Retinal pigment epithelial cell (primary cell): ENCODE measurements around the gene SH2B3.

ENCODE experiments used
- DNase-seq: peaks from one replicate; pipeline ENCODE4 v3.0.0-alpha.2; 2010; ENCODE audit warnings: low read depth
- H3K4me3 ChIP-seq: 2 replicates; pipeline ENCODE4 v1.5.1; 2011; ENCODE audit warnings: mild to moderate bottlenecking, low read length, control low read depth, moderate library complexity
- TF ChIP-seq, protein P1 (sequence below): conservative IDR thresholded peaks from 2 replicates; pipeline ENCODE4 v1.5.1; 2011; ENCODE audit warnings: low read depth, low read length, control low read depth, inconsistent platforms

SH2B3 gene

DNA sequence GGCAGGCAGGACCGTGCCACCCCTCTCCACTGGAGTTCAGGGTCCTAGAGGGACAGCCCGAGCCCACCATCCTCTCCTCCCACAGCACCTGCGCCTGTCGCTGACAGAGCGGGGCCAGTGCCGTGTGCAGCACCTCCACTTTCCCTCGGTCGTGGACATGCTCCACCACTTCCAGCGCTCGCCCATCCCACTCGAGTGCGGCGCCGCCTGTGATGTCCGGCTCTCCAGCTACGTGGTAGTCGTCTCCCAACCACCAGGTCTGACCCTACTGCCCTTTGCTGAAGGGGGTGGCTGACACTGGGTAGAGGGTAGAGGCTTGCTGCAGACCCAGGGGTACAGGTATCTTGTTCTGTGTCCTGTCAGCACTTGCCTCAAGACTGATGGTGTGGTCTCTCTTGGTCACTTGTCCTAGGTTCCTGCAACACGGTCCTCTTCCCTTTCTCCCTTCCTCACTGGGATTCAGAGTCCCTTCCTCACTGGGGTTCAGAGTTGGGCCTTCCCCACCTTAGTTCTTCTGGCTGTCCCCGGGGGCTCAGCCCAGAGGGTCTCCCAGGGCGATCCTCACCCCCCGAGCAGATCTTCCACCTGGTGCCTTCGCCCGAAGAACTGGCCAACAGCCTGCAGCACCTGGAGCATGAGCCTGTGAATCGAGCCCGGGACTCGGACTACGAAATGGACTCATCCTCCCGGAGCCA is 42.0 kb downstream of the SH2B3 start:
- TF ChIP-seq, protein P1, sequence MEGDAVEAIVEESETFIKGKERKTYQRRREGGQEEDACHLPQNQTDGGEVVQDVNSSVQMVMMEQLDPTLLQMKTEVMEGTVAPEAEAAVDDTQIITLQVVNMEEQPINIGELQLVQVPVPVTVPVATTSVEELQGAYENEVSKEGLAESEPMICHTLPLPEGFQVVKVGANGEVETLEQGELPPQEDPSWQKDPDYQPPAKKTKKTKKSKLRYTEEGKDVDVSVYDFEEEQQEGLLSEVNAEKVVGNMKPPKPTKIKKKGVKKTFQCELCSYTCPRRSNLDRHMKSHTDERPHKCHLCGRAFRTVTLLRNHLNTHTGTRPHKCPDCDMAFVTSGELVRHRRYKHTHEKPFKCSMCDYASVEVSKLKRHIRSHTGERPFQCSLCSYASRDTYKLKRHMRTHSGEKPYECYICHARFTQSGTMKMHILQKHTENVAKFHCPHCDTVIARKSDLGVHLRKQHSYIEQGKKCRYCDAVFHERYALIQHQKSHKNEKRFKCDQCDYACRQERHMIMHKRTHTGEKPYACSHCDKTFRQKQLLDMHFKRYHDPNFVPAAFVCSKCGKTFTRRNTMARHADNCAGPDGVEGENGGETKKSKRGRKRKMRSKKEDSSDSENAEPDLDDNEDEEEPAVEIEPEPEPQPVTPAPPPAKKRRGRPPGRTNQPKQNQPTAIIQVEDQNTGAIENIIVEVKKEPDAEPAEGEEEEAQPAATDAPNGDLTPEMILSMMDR: no peak
- H3K4me3 ChIP-seq: no peak overlapping the region
- no peak for DNase-seq

DNA sequence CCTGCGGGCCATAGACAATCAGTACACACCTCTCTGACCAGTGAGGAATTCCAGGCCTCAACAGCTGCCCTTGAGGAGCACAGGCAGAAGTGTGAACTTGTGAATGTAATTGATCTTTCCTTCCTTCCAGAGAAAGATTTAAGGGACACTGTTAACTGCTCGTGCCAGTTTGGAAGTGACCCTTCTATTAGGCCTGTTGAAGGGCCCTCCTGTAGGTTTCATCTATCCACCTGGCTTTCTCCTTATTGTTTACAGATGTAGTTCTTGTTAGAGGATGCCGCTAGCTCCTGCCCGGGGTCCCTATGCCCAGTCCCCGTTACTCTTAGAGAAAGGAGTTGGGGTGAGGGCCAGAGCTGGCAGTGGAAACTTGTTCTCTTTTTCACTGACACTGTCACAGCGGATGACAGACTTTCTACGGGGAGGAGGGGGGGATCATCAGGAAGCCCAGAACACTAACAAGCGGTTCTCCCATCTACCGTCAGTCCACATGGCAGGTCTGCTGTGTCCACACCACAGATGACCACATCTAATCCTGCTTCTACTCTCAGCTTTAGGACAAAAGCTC is 42.6 kb downstream of the SH2B3 start:
- no peak overlapping the region for H3K4me3 ChIP-seq
- TF ChIP-seq, protein P1: no peak
- no peak for DNase-seq

DNA sequence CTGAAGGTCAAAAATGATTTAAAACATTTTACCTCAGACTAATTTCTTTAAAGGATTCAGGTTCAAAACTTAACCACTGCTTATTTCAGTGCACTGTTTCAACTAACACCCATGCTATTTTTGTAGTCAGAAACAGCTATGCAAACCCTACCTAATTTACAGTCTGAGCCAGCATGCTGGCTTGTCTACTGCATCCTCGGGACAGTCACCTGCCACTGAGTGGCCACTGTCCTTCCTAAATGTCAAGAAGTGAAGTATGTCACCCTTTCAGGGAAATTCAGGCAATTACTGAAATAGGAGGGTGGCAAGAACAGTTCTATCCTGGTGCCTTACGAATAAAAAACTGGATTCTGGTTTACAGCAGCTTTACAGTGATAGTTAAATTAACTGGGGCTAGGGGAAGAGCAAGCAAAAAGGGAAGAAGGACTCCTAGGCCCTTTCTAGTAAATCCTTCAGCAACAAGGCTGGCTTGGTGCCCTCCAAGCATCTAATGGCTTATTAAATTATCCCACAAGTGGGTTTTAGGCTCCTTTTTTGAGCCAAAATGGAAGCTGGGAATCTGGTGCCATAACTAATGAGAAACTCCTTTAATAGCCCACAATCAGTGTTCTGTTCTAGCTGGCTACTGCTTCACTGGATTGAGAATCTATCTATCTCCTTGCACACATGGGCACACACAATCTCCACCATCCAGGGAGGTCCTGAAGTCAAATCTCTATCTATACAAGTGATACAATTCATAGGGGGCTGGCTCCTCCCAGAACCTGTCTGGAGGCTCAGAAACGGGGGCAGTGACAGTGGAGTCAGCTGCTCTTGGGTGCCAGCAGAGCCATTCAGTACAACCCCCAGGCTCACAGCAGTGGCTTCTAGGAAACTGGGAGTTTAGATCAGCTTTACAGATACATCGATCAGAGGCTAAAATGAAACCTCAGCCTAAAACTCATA is 43.4 kb downstream of the SH2B3 start:
- no peak overlapping the region for H3K4me3 ChIP-seq
- TF ChIP-seq, protein P1: no peak
- DNase-seq: no peak

DNA sequence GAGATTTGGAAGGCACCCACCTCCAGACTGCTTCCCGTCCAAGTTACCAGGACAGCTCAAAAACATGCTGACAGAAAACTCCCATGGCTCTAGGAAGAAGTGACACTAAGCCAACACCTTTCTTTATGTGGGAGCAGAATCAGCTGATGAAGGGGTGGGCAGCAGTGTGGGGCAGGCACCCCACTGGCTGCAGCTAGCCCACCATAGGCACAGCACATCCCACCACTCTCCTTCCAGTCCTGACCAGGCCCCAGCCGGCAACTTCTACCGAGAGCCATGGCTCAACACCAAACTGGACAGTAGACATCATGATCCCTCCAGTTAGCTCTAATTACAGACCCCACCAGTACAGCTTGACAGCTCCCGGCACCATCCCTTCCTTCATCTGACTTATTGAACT is 45.0 kb downstream of the SH2B3 start:
- TF ChIP-seq, protein P1: no peak
- no peak for DNase-seq
- no peak overlapping the region for H3K4me3 ChIP-seq

DNA sequence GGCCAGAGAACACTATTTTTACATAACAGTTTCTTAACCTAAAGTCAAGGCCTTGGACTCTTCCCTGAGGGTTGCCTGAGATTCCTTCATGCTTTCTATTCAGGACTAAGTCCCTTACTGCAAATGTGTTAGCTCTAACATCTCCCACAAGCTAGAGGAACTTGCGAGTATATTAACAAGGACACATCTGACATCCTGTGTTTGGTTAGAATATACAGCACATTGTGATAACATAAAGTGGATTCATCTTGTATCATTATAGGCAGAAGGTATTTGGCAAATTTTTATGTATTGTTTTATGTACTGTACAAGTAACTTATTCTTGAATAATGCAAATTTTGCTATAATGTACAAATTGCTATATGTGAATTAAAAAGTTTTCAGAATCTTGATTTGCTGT is 45.5 kb downstream of the SH2B3 start:
- DNase-seq: no peak
- TF ChIP-seq, protein P1: no peak
- no peak overlapping the region for H3K4me3 ChIP-seq

DNA sequence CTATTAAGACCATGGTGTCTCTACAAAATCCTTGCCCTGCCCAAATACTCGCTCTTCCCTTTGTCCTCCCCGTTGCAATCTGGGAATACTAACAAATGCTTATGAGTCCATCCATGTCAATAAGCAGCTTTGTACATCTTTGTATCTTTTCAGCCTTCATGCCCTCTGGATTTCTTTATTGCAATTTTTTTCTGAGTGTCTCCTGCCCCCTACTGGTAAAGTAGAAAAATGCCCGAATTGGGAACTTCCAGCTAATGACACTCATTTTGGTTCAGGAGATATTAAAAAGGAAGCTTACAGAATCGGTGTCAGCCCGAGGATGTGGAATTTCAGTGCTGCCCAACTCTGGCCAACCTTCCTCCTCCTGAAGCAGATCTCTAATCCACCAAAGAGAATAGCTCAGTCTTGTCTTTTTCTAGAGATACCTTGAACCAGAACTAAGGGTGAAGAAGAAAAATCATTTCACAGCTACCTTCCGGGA is 46.0 kb downstream of the SH2B3 start:
- H3K4me3 ChIP-seq: no peak overlapping the region
- TF ChIP-seq, protein P1: peak; percentile 75
- no peak for DNase-seq
